GM12892 (cell line): ENCODE measurements around the gene SPATA6L. TPM values are rescaled to one million over a fixed set of nuclear protein-coding genes. Genes with fewer than 3 reads are reported as not detected.

Experiments
- DNase-seq: peaks from one replicate; pipeline ENCODE4 v3.0.0; 2011; ENCODE audit not compliant: insufficient read length
- FAIRE-seq: peaks from 2 replicates; lab custom pipeline; 2011; peaks lifted over from hg19 to GRCh38; lab: Jason Lieb, UNC
- POLR2A ChIP-seq: IDR thresholded peaks from 2 replicates; pipeline ENCODE4 v1.6.1; 2011; ENCODE audit warnings: low read depth, low read length, control low read depth
- POLR2AphosphoS5 ChIP-seq: IDR thresholded peaks from 2 replicates; pipeline ENCODE4 v1.6.1; 2011; ENCODE audit warnings: low read depth, low read length, control low read depth
- TAF1 ChIP-seq: IDR thresholded peaks from 2 replicates; pipeline ENCODE4 v1.6.1; 2011; ENCODE audit warnings: low read depth, mild to moderate bottlenecking, control low read depth, low read length, borderline replicate concordance
- polyA plus RNA-seq: library from polyadenylated mRNA; unstranded; fragments of >200 nt; gene quantifications from one replicate; pipeline ENCODE4 v1.2.1, GENCODE V29; 2012; ENCODE audit warnings: missing spikeins, inconsistent platforms; ENCODE audit not compliant: missing spikeins

SPATA6L gene, protein sequence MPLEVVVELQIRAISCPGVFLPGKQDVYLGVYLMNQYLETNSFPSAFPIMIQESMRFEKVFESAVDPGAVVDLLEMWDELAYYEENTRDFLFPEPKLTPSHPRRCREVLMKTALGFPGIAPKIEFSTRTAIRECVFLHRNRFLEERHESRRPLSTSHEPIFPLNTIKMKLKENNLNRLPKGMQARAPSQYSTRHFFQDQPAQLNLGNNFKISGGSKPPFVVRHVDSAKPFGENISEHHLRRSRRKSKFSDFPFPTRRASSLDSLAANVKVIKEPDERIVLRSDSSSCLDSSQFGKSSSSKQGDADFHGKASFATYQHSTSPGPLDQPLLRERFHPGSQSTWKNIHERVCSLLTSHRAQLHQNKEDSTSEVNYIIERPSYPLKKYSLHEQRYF
- polyA plus RNA-seq, result 0.68 TPM

- DNase-seq (peak; percentile 41), FAIRE-seq (peak; percentile 86)
- TF ChIP-seq TAF1 (no peak), POLR2AphosphoS5 (no peak), POLR2A (peak; percentile 42; the same call in 1 of the 2 replicates)
Observed at GRCh38 chr9:4666042-4666699, at the start of gene SPATA6L. Gene SPATA6L (minus strand): TSS chr9:4666480. CDS start chr9:4666250, 230 bp downstream.

DNA sequence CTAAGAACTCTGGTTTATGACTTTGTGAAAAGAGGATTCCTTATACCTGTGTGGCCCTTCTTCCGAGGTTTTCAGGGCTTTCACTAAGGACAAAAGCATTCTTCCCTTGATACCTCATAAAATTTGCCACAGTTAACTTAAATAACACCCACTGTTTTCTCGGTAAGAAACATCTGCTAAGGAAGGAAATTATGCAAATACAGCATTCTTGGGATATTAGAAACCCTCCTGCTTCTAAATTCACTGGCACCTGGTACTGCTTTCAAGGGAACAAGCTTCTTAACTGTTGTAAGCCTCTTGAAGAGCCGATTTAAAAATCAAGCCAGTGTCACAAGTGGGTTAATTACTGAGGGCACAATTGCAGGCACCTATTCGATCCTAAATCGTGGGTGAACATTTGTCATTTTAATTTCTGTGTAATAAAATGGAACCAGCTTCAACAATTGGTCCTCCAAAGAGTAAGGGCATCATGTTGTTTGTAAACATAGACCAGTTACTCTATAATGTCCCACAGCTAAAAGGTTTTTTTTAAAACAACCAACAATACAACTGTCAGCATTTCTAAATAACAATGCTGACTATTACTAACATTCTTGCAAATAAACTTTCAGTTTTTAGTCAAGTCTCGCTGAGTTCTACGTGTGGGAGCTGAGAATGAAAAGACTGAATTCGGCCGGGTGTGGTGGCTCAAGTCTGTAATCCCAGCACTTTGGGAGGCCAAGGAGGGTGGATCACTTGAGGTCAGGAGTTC is 48.2 kb upstream of the SPATA6L start:
- DNase-seq, result no peak
- TF ChIP-seq TAF1 (no peak), POLR2A (no peak), POLR2AphosphoS5 (no peak)
- FAIRE-seq, result no peak

DNA sequence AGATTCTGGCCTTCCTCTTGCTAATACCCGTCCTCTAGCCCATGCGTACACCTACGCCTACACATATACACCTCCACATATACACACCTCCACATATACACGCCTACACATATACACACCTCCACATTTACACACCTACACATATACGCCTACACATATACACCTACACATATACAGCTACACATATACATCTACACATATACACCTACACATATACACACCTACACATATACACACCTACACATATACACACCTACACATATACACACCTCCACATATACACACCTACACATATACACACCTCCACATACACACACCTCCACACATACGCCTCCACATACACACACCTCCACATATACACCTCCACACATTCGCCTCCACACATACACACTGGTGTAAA is 47.6 kb upstream of the SPATA6L start:
- FAIRE-seq (peak; percentile 100), DNase-seq (no peak)
- TF ChIP-seq TAF1, result no peak
- no peak for TF ChIP-seq POLR2A
- no peak for TF ChIP-seq POLR2AphosphoS5

- no peak for TF ChIP-seq TAF1
- TF ChIP-seq POLR2A, result no peak
- TF ChIP-seq POLR2AphosphoS5, result no peak
- FAIRE-seq (no peak), DNase-seq (no peak)
Observed at GRCh38 chr9:4709380-4709779, 43.1 kb upstream of the SPATA6L start.

DNA sequence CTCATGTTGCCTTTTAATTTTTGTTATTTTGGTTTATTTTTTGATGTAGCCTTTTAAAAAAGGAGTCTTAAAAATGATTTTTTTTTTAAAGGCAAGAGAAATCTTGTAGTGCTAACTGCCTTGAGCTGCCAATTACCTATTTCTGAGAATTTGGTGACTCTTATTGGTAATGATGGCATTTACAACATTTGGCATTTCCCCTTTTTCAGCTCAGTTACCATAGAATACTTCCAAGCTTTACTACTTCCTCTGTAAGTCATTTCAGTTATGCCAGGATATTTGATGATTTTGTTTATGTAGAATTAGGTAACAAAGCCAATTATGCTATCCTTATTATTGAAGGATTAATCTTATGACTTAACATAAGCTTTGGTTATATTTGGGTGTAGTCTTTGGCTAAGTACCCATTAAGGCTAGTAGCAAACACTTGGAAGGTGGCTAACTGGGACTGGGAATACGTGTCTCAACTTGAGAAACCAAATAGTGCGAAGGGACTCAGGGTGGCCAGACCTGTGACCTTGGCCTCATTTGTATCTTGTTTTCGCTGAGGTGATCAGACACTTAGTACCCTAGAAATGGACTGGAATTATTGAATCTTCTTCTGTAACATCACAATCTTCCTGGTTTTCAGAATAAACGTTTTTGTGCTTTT is 40.8 kb upstream of the SPATA6L start:
- DNase-seq, result no peak
- TF ChIP-seq POLR2A (no peak), TAF1 (no peak), POLR2AphosphoS5 (no peak)
- peak; percentile 70 for FAIRE-seq

GRCh38 chr9:4706021-4706420 is 39.7 kb upstream of the SPATA6L start:
- TF ChIP-seq TAF1, result no peak
- no peak for TF ChIP-seq POLR2AphosphoS5
- TF ChIP-seq POLR2A, result no peak
- FAIRE-seq, result no peak

DNA sequence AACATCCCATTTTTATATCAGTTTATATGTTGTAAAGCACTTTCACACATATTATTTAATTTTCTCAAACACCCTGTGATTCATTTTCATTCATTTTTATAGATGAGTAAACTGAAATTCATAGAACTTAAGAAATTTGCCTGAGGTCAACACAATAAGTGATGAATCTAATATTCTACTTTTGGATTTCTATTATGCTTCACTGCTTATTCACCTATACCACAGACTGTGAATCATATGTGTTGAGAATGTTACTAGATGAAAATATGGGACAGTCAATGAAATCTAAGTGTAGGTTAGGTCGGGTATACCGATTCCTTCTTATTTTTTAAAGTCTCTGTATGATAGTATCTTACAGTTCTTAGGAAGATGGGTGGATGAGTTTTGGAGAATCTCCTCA is 37.8 kb upstream of the SPATA6L start:
- no peak for TF ChIP-seq POLR2AphosphoS5
- TF ChIP-seq TAF1, result no peak
- TF ChIP-seq POLR2A, result no peak
- DNase-seq, result no peak
- FAIRE-seq, result no peak

More at GRCh38 chr9:4706021-4706420, 39.7 kb upstream of the SPATA6L start:
- no peak for DNase-seq

DNA sequence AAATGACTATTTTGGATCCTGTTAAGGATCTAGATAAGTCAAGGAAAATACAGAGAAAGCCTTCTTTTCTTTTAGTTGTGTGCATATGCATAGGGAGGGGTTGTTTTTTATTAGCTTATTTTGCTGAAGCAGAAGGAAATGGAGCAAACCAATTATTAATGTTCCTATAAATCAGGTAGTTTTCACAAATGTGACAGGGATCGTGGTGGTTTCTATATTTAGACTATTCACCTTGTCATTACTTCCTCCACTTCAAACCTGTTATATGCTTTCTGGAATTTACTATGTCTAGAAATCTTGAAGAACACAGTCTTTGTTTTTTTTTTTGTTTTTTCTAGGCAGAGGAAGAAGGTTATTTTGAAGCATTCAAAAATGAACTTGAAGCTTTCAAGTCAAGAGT is 35.2 kb upstream of the SPATA6L start:
- FAIRE-seq (no peak), DNase-seq (no peak)
- TF ChIP-seq TAF1, result no peak
- TF ChIP-seq POLR2AphosphoS5, result no peak
- TF ChIP-seq POLR2A, result no peak

GRCh38 chr9:4700932-4701331 is 34.7 kb upstream of the SPATA6L start:
- no peak for DNase-seq
- FAIRE-seq, result no peak
- TF ChIP-seq POLR2AphosphoS5, result no peak
- no peak for TF ChIP-seq TAF1
- no peak for TF ChIP-seq POLR2A

- no peak for TF ChIP-seq POLR2AphosphoS5
- no peak for TF ChIP-seq POLR2A
- TF ChIP-seq TAF1, result no peak
- DNase-seq (no peak), FAIRE-seq (no peak)
Observed at GRCh38 chr9:4700091-4700490, 33.8 kb upstream of the SPATA6L start.

DNA sequence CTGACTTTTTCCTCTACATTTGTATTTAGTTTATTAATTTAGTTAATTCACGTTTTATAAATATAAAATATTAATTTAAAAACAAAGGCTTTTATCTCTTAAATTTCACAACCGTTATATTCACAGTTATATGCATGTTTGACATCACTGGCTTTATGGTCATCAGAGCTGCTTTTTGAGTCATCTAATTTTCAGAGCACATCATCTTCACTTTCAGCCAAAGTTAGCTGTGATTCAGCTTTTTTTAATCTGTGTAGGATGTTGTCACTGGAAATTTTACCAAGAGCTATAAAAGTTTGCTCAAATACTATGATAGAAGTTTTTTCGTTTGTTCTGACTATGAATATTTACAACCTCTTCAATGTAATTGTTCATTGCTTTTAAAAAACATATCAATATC is 25.5 kb upstream of the SPATA6L start:
- TF ChIP-seq TAF1 (no peak), POLR2A (no peak), POLR2AphosphoS5 (no peak)
- no peak for FAIRE-seq
- DNase-seq, result no peak
